ENCODE data around the gene NEURL3.

DNA sequence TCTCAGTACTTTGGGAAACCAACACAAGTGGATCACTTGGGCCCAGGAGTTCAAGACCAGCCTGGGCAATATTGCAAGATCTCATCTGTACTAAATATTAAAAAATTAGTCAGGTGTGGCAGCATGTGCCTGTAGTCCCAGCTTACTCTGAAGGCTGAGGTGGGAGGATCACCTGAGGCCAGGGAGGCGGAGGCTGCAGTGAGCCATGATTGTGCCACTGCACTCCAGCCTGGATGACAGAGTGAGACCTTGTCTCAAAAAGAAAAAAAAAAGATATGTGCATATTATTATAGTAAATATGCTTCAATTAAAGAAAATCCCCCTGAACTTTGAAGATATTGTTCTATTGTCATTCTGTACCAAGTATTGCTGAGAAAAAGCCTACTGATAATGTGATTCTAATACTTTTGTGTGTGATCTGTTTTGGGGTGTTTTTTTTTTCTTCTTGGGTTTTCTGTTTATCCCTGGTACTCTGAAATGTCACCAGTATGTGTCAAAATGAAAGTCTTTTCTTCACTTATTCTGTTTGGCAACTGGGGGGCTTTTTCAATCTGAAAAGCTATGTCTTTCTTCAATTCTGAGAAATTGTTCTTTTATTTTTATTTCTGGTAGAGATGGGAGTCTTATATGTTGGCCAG, 13.2 kb downstream of the NEURL3 start:
- TF ChIP-seq, protein P1, sequence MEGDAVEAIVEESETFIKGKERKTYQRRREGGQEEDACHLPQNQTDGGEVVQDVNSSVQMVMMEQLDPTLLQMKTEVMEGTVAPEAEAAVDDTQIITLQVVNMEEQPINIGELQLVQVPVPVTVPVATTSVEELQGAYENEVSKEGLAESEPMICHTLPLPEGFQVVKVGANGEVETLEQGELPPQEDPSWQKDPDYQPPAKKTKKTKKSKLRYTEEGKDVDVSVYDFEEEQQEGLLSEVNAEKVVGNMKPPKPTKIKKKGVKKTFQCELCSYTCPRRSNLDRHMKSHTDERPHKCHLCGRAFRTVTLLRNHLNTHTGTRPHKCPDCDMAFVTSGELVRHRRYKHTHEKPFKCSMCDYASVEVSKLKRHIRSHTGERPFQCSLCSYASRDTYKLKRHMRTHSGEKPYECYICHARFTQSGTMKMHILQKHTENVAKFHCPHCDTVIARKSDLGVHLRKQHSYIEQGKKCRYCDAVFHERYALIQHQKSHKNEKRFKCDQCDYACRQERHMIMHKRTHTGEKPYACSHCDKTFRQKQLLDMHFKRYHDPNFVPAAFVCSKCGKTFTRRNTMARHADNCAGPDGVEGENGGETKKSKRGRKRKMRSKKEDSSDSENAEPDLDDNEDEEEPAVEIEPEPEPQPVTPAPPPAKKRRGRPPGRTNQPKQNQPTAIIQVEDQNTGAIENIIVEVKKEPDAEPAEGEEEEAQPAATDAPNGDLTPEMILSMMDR (IDR thresholded peaks at IDR 0.05; ENCODE audit: insufficient read depth, low read length) = no peak
- no peak for TF ChIP-seq GABPA (IDR thresholded peaks at IDR 0.05; ENCODE audit: low read depth)

Measured in HL-60 (cell line).